Measurements from ENCODE around the gene UBE2D2.

Gene UBE2D2

DNA sequence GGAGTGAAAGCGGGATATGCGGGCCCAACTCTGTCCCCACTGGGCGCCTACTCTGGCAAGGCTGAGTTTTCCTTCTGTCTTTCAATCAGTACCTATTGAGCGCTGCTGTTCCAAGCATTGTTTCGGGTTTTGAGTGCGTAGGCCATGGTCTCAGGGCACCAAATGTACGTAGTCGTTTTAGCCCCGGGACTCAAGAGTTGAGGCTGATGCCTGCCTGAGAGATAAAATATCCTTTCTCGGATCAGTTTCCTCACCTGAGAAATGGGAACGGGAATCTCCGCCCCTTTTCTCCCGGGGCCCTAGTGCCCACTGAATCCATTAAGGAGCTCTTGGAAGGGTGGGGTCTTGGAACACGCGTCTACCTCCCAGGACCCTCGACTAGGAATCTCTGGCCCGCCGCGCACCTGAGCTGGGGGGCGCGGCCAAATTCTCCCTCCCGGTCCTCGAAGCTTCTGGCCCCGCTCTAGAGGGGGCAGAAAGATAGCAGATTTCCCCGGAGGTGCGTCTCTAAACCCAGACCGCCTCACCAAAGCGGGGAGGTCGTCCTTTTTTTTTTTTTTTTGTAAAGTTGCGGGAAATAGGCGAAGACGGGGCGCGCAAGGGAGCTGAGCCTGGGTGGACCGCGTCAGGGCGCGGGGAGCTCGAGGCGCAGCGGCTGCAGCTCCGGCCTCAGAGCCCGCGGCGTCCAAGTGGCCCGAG is 86.5 kb downstream of the UBE2D2 start:
- no peak for DNase-seq (ENCODE audit: low read depth in 2 of 2)

GRCh38 chr5:139648205-139649081 is 87.3 kb downstream of the UBE2D2 start, which contains the start of gene CXXC5:
Gene CXXC5 (plus strand): TSS chr5:139648349. CDS start chr5:139680524, 32,175 bp downstream.
- DNase-seq (ENCODE audit: low read depth in 2 of 2) = peak in 1 of 2 donors; percentile 45

GRCh38 chr5:139649082-139649991 is 88.2 kb downstream of the UBE2D2 start:
- no peak for DNase-seq (ENCODE audit: low read depth in 2 of 2)

- no peak for DNase-seq (ENCODE audit: low read depth in 2 of 2)
These were observed 89.0 kb downstream of the UBE2D2 start for GRCh38 chr5:139650031-139650688.

DNA sequence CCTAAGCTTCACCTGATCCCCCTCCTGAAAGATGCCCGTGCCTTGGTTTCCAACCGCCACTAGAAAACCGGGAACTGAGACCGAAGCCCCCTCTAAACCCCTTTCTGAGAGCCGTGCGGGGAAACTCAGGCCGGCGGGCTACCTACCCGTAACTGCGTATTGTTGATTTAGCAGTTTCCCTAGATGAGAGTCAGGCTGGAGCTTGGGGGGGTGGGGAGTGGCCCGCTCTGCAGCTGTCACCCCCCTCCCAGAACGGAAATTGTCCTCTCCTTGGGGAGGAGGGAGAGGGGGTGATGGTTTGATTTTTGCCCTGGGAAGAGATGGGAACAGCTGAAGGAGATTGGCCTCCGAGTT is 89.5 kb downstream of the UBE2D2 start:
- DNase-seq (ENCODE audit: low read depth in 2 of 2) = no peak

DNA sequence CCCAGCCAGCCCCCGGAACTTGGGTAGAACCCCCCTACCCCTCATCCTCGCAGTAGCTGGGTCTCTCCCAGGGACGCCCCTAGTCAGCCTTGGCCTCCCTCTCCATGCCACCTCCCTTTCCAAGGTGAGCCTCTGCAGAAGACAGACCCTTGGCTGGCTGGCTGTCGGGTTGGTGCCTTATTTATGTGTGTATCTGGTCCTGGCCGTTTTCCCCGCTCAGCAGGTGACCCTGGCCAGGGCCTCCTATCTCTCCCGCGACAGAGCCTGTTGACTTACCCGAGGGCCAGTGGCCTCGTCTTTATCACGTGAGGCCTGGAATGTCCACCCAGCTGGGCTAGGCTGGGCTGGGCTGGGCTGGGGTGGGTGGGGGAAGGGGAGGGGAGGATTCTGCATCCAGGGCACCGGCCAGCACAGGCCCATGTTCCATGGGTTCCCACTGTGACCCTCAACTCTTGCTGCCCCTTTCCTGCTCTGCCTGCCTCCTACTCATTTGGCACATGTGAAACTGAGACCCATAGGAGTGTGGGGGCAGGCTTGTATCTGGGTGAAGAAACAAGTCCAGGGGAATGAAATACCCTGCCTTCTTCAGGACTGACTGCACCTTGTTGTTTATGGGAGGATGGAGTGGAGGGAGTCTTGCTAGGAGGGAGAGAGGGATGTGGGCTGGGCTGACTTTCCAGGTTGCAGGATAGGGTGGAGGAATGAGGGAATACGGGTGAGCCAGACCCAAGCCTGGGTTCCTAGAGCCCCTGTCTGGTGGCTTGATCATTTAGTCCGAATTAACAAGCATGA is 90.1 kb downstream of the UBE2D2 start:
- DNase-seq (ENCODE audit: low read depth in 2 of 2) = no peak

- DNase-seq (ENCODE audit: low read depth in 2 of 2) = peak in 1 of 2 donors; percentile 52
These were observed 91.0 kb downstream of the UBE2D2 start for GRCh38 chr5:139651853-139652787.

- no peak for DNase-seq (ENCODE audit: low read depth in 2 of 2)
These were observed 91.7 kb downstream of the UBE2D2 start for GRCh38 chr5:139652788-139653241.

GRCh38 chr5:139653616-139654015 is 92.5 kb downstream of the UBE2D2 start:
- DNase-seq (ENCODE audit: low read depth in 2 of 2) = no peak

DNA sequence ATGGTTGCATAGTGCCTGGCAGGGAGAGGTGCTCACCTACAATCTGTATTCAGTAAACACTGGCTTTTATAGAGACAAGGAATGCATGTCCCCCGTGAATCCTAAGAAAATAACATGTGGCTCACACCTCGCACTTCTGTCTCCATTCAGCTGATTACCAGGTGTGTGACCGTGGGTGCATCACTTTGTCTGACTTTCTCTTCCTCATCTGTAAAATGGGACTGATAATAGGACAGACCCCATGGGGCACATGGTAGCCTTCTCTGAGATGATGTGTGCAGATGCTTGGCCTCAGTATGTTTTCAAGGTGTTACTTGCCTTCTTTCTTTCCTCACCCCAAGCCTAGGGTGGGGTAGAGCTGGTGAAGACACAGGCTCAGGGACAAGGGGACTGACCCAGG is 93.3 kb downstream of the UBE2D2 start:
- no peak for DNase-seq (ENCODE audit: low read depth in 2 of 2)

DNA sequence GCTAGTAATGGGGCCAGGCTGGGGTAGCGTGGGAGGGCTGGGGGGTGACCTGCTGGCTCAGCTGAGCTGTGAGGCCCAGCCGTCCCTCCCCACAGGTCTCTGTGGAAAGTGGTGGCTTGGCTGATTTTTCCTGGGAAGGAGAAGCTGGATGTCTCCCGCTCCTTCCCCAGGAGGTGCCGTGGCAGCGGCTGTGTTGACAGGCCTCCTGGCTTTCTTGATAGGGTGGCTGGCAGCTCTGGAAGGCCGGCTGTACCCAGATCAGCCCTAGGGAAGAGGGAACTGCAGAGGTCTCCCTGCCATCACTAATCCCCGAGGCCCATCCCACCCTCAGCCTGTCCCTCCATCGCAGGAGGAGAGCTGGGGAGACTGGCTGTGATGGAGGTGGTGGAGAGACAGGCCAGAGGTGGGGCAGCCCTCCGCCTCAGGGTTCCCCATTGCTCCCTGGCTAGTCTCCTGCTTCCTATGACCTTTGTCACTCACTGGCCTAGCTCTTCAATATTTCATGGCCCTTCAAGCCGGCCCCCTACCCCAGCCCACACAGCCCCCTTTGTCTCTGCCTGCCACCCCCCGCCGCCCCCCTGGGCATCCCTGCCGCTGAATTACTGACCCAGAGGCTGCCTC is 93.8 kb downstream of the UBE2D2 start:
- DNase-seq (ENCODE audit: low read depth in 2 of 2) = no peak

- DNase-seq (ENCODE audit: low read depth in 2 of 2) = no peak
These were observed 94.7 kb downstream of the UBE2D2 start for GRCh38 chr5:139655727-139656271.

GRCh38 chr5:139657363-139658321 is 96.5 kb downstream of the UBE2D2 start:
- DNase-seq (ENCODE audit: low read depth in 2 of 2) = no peak

- DNase-seq (ENCODE audit: low read depth in 2 of 2) = no peak
These were observed 97.4 kb downstream of the UBE2D2 start for GRCh38 chr5:139658501-139658927.

GRCh38 chr5:139658928-139659667 is 98.0 kb downstream of the UBE2D2 start:
- no peak for DNase-seq (ENCODE audit: low read depth in 2 of 2)

DNA sequence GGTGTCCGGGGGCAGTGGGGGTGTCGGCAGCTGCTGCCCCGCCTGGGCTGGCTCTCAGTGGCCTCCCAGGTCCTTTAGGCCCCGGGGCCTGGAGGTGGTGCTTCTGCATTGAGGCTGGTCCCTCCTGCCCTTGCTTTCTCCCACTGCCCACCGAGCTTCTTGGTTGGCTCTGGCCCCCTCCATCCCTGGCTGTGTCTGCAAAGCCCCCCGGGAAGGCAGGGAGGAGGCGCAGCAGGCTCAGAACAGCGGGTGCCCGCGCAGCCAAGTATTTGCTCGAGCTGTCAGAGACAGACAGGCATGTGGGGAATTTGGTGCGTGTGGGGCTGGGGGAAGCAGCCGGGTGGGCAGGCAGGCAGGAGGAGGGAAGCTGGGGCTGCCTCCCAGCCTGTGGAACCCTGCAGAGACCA is 98.6 kb downstream of the UBE2D2 start:
- no peak for DNase-seq (ENCODE audit: low read depth in 2 of 2)
